ENCODE measurements around the gene LMF2.

Gene LMF2

GRCh38 chr22:50460938-50461337 is 46.6 kb downstream of the LMF2 start:
- no peak for DNase-seq

- no peak for DNase-seq
These were observed 47.9 kb downstream of the LMF2 start for GRCh38 chr22:50459496-50460140.

GRCh38 chr22:50459016-50459415 is 48.5 kb downstream of the LMF2 start:
- no peak for DNase-seq

GRCh38 chr22:50456466-50457234 is 50.9 kb downstream of the LMF2 start:
- DNase-seq: no peak

- no peak for DNase-seq
These were observed 51.5 kb downstream of the LMF2 start for GRCh38 chr22:50456026-50456425.

GRCh38 chr22:50455201-50455600 is 52.3 kb downstream of the LMF2 start:
- no peak for DNase-seq

- DNase-seq: no peak
These were observed 52.9 kb downstream of the LMF2 start for GRCh38 chr22:50454556-50455075.
